Measurements from ENCODE around the gene HRK. TPM values are rescaled to one million over a fixed set of nuclear protein-coding genes. Genes with fewer than 3 reads are reported as not detected.

Gene HRK
- total RNA-seq, 1 donor from 2014 or later, result 2.4 TPM

GRCh38 chr12:116880213-116880816, 926 bp downstream of the HRK start:
- H3K27ac Mint-ChIP-seq (ENCODE audit: unreplicated experiment), result peak overlapping the region; percentile 48
- DNase-seq, result no peak
- no peaks in the 10 kb centered on the region for H3K36me3 Mint-ChIP-seq (ENCODE audit: unreplicated experiment)

GRCh38 chr12:116879509-116880212, 1.6 kb downstream of the HRK start:
- no peak for TF ChIP-seq CTCF (IDR thresholded peaks at IDR 0.05; ENCODE audit: partially characterized antibody, unreplicated experiment)
- no peaks in the 10 kb centered on the region for H3K36me3 Mint-ChIP-seq (ENCODE audit: unreplicated experiment)
- peak overlapping the region; percentile 6 for H3K27ac Mint-ChIP-seq (ENCODE audit: unreplicated experiment)
- DNase-seq, result peak; percentile 40
- peaks cover 22% of the 10 kb centered on the region for H3K4me1 Mint-ChIP-seq (ENCODE audit: low read depth, unreplicated experiment)
- H3K27me3 Mint-ChIP-seq (ENCODE audit: unreplicated experiment), result peaks cover 47% of the 10 kb centered on the region
- H3K9me3 Mint-ChIP-seq (ENCODE audit: unreplicated experiment), result peaks cover 12% of the 10 kb centered on the region
- H3K4me3 Mint-ChIP-seq (ENCODE audit: unreplicated experiment), result peak overlapping the region; percentile 100

More at GRCh38 chr12:116880213-116880816, 926 bp downstream of the HRK start:
- no peak for TF ChIP-seq CTCF (IDR thresholded peaks at IDR 0.05; ENCODE audit: partially characterized antibody, unreplicated experiment)
- H3K4me3 Mint-ChIP-seq (ENCODE audit: unreplicated experiment), result peak overlapping the region; percentile 100
- H3K9me3 Mint-ChIP-seq (ENCODE audit: unreplicated experiment), result peaks cover 11% of the 10 kb centered on the region
- H3K4me1 Mint-ChIP-seq (ENCODE audit: low read depth, unreplicated experiment), result peaks cover 22% of the 10 kb centered on the region
- H3K27me3 Mint-ChIP-seq (ENCODE audit: unreplicated experiment), result peaks cover 45% of the 10 kb centered on the region

- no peaks in the 10 kb centered on the region for H3K36me3 Mint-ChIP-seq (ENCODE audit: unreplicated experiment)
- H3K27ac Mint-ChIP-seq (ENCODE audit: unreplicated experiment), result peak overlapping the region; percentile 59
- TF ChIP-seq CTCF (IDR thresholded peaks at IDR 0.05; ENCODE audit: partially characterized antibody, unreplicated experiment), result no peak
- H3K4me3 Mint-ChIP-seq (ENCODE audit: unreplicated experiment), result peak overlapping the region; percentile 82
- H3K9me3 Mint-ChIP-seq (ENCODE audit: unreplicated experiment), result peaks cover 12% of the 10 kb centered on the region
- peaks cover 22% of the 10 kb centered on the region for H3K4me1 Mint-ChIP-seq (ENCODE audit: low read depth, unreplicated experiment)
- H3K27me3 Mint-ChIP-seq (ENCODE audit: unreplicated experiment), result peaks cover 46% of the 10 kb centered on the region
- peak; percentile 48 for DNase-seq
Observed at GRCh38 chr12:116878567-116879508, 2.4 kb downstream of the HRK start.

GRCh38 chr12:116876151-116876869, 4.9 kb downstream of the HRK start:
- peak; percentile 67 for DNase-seq
- no peaks in the 10 kb centered on the region for H3K36me3 Mint-ChIP-seq (ENCODE audit: unreplicated experiment)
- H3K4me1 Mint-ChIP-seq (ENCODE audit: low read depth, unreplicated experiment), result peaks cover 20% of the 10 kb centered on the region
- H3K9me3 Mint-ChIP-seq (ENCODE audit: unreplicated experiment), result peaks cover 12% of the 10 kb centered on the region
- H3K27me3 Mint-ChIP-seq (ENCODE audit: unreplicated experiment), result peaks cover 32% of the 10 kb centered on the region
- no peak for TF ChIP-seq CTCF (IDR thresholded peaks at IDR 0.05; ENCODE audit: partially characterized antibody, unreplicated experiment)
- H3K4me3 Mint-ChIP-seq (ENCODE audit: unreplicated experiment), result peak overlapping the region; percentile 70
- peak overlapping the region; percentile 28 for H3K27ac Mint-ChIP-seq (ENCODE audit: unreplicated experiment)

Measured in glutamatergic neuron (in vitro differentiated cells).